Measurements from ENCODE around the gene RAB6A.

- TF ChIP-seq CTCF (IDR thresholded peaks at IDR 0.05 in 2 of 3, conservative IDR thresholded peaks at IDR 0.05 in 1 of 3; ENCODE audit: borderline replicate concordance in 1 of 3, insufficient read depth in 1 of 3, low read depth in 2 of 3, low read length in 2 of 3) (no peak), SIN3A (IDR thresholded peaks at IDR 0.05; ENCODE audit: low read depth) (no peak), YY1 (IDR thresholded peaks at IDR 0.05; ENCODE audit: extremely low read depth, insufficient replicate concordance, low read depth, low read length) (no peak), EGR1 (IDR thresholded peaks at IDR 0.05; ENCODE audit: low read depth) (no peak), POLR2AphosphoS5 (IDR thresholded peaks at IDR 0.05; ENCODE audit: low read depth, low read length) (no peak)
These were observed 107.9 kb downstream of the RAB6A start for GRCh38 chr11:73652856-73653559.
